CD14-positive monocyte (primary cell): Measurements from ENCODE around the gene BCL2L11. TPM values are rescaled to one million over a fixed set of nuclear protein-coding genes. Genes with fewer than 3 reads are reported as not detected.

Source experiments
- DNase-seq, 3 donors: peaks; one replicate each; pipeline ENCODE4 v3.0.0-alpha.2; 2011 to 2022
- H2AFZ ChIP-seq: 2 replicates; pipeline ENCODE4 v1.6.0; 2012; ENCODE audit warnings: mild to moderate bottlenecking, low read depth, low read length, inconsistent platforms; ENCODE audit not compliant: insufficient read depth, poor library complexity, severe bottlenecking
- H3K27ac ChIP-seq, 2 donors: 1 replicate in 1 of 2; 2 replicates in 1 of 2; pipeline ENCODE4 v1.5.1; 2012 to 2013; ENCODE audit warnings: low read length in 2 of 2, control low read depth in 1 of 2, inconsistent platforms in 1 of 2, low read depth in 1 of 2, mild to moderate bottlenecking in 1 of 2
- H3K27me3 ChIP-seq, 2 donors: one replicate each; pipeline versions ENCODE4 v1.6.0 to v1.6.1; 2011 to 2013; ENCODE audit warnings: low read length in 2 of 2; ENCODE audit not compliant: control insufficient read depth in 2 of 2, insufficient read depth in 2 of 2
- H3K36me3 ChIP-seq, 2 donors: replicated peaks in 1 of 2; 1 replicate in 1 of 2; 2 replicates in 1 of 2; pipeline versions ENCODE4 v1.5.1 to v1.6.1; 2012 to 2013; ENCODE audit warnings: low read length in 2 of 2, control low read depth in 1 of 2, inconsistent platforms in 1 of 2, mild to moderate bottlenecking in 1 of 2; ENCODE audit not compliant: insufficient read depth in 2 of 2, control insufficient read depth in 1 of 2
- H3K4me1 ChIP-seq, 2 donors: 1 replicate in 1 of 2; 2 replicates in 1 of 2; pipeline versions ENCODE4 v1.5.1 to v1.6.1; 2012 to 2013; ENCODE audit warnings: low read length in 2 of 2, control low read depth in 1 of 2, inconsistent platforms in 1 of 2, mild to moderate bottlenecking in 1 of 2, moderate library complexity in 1 of 2; ENCODE audit not compliant: insufficient read depth in 2 of 2, control insufficient read depth in 1 of 2
- H3K4me2 ChIP-seq: replicated peaks from 2 replicates; pipeline ENCODE3; 2012; ENCODE audit warnings: low read length, moderate library complexity, mild to moderate bottlenecking; ENCODE audit not compliant: poor library complexity, severe bottlenecking; ENCODE audit errors: extremely low read depth
- H3K4me3 ChIP-seq, 3 experiments: fragments of 200-600 bp in 1 of 3; sonication (generic) in 1 of 3; replicated peaks in 1 of 3; 1 replicate in 2 of 3; 2 replicates in 1 of 3; pipeline ENCODE4 v1.5.1; 2011 to 2013; ENCODE audit warnings: low read length in 3 of 3, mild to moderate bottlenecking in 3 of 3, control low read depth in 2 of 3, low read depth in 2 of 3, inconsistent platforms in 1 of 3, moderate library complexity in 1 of 3
- H3K79me2 ChIP-seq: 2 replicates; pipeline ENCODE4 v1.6.0; 2012; ENCODE audit warnings: mild to moderate bottlenecking, control low read depth, inconsistent platforms, low read length, moderate library complexity; ENCODE audit not compliant: insufficient read depth
- H3K9ac ChIP-seq: 2 replicates; pipeline ENCODE4 v1.6.0; 2017; ENCODE audit warnings: low read length, mild to moderate bottlenecking; ENCODE audit not compliant: insufficient read depth, poor library complexity, severe bottlenecking
- H3K9me3 ChIP-seq, 2 donors: replicated peaks in 1 of 2; 1 replicate in 1 of 2; 2 replicates in 1 of 2; pipeline versions ENCODE4 v1.5.1 to v1.6.1; 2012 to 2013; ENCODE audit warnings: low read length in 2 of 2, control low read depth in 1 of 2; ENCODE audit not compliant: control insufficient read depth in 1 of 2, insufficient read depth in 1 of 2
- H4K20me1 ChIP-seq: 2 replicates; pipeline ENCODE4 v1.6.0; 2012; ENCODE audit warnings: mild to moderate bottlenecking, low read length, control low read depth, moderate library complexity; ENCODE audit not compliant: insufficient read depth
- H3K27ac Mint-ChIP-seq, 7 donors: one replicate each; pipeline ENCODE4 v1.8.0; 2020; ENCODE audit warnings: mild to moderate bottlenecking in 7 of 7, mixed read lengths in 7 of 7, moderate library complexity in 6 of 7, inconsistent platforms in 2 of 7
- H3K27me3 Mint-ChIP-seq, 3 donors: one replicate each; pipeline ENCODE4 v1.8.0; 2021 to 2022; ENCODE audit warnings: low read depth in 3 of 3, mild to moderate bottlenecking in 3 of 3, mixed read lengths in 3 of 3, moderate library complexity in 3 of 3, inconsistent platforms in 1 of 3
- H3K36me3 Mint-ChIP-seq, 2 donors: one replicate each; pipeline ENCODE4 v1.8.0; 2020; ENCODE audit warnings: mixed read lengths in 2 of 2, inconsistent platforms in 1 of 2, mild to moderate bottlenecking in 1 of 2
- H3K4me1 Mint-ChIP-seq: one replicate; pipeline ENCODE4 v1.8.0; 2020; ENCODE audit warnings: mild to moderate bottlenecking, mixed read lengths
- H3K4me3 Mint-ChIP-seq, 2 donors: one replicate each; pipeline ENCODE4 v1.8.0; 2020; ENCODE audit warnings: mild to moderate bottlenecking in 2 of 2, mixed read lengths in 2 of 2, moderate library complexity in 1 of 2
- H3K9me3 Mint-ChIP-seq, 7 donors: one replicate each; pipeline ENCODE4 v1.8.0; 2020 to 2022; ENCODE audit warnings: mixed read lengths in 7 of 7, mild to moderate bottlenecking in 6 of 7, moderate library complexity in 6 of 7, inconsistent platforms in 2 of 7
- CTCF ChIP-seq: fragments of 200-600 bp; IDR thresholded peaks from one replicate; pipeline ENCODE4 v1.8.0; 2022; ENCODE audit warnings: antibody characterized with exemption, mild to moderate bottlenecking
- WGBS: methylation state at CpG from one replicate; pipeline ENCODE4 v1.1.5; 2013; ENCODE audit warnings: missing lambda C conversion rate; ENCODE audit not compliant: insufficient coverage; 5-methylcytosine and 5-hydroxymethylcytosine counted together
- intact Hi-C, 2 donors: fragments of 100-400 bp; cut with micrococcal nuclease; formaldehyde crosslinking; loops; one replicate each; pipeline versions ENCODE4 v1.15.0 to v1.15.1; 2023
- polyA plus RNA-seq, 3 donors: library from polyadenylated mRNA; depleted of rRNA in 1 of 3; unstranded in 2 of 3; stranded (reverse) in 1 of 3; fragments of 300-500 nt in 2 of 3; fragments of >200 nt in 1 of 3; fragmentation: Illumina TruSeq in 2 of 3; gene quantifications; 1 replicate in 2 of 3; 2 replicates in 1 of 3; pipeline ENCODE4 v1.2.3, GENCODE V29; 2012 to 2021

The BCL2L11 gene
- polyA plus RNA-seq, 3 donors = 8.8 to 27.6 (median 20.4) TPM

- Histone ChIP-seq H4K20me1 (no peaks in the 10 kb centered on the region), H3K9me3 (no peaks in the 10 kb centered on the region), H3K36me3 (no peaks in the 10 kb centered on the region), H3K4me1 (peaks cover 13 to 14% of the 10 kb centered on the region in 2 donors), H3K4me2 (no peak overlapping the region), H3K79me2 (no peaks in the 10 kb centered on the region), H3K27ac (no peak overlapping the region), H3K4me3 (no peak overlapping the region), H2AFZ (no peak overlapping the region), H3K27me3 (peaks cover 0 to 2% of the 10 kb centered on the region in 2 donors), H3K9ac (no peak overlapping the region)
- intact Hi-C loops = loop anchor here in 1 of 2 donors (5.0 kb wide), 1 partner anchor 109 kb away; no protein-coding TSS in a partner anchor
- no peak for DNase-seq
- TF ChIP-seq CTCF = no peak
- Mint-ChIP-seq H3K9me3 (peaks cover 0 to 2% (median 0%) of the 10 kb centered on the region in 7 donors), H3K4me3 (no peak overlapping the region), H3K36me3 (no peaks in the 10 kb centered on the region), H3K27ac (peak overlapping the region in 1 of 7 donors; percentile 19), H3K27me3 (peaks cover 0 to 4% (median 4%) of the 10 kb centered on the region in 3 donors), H3K4me1 (peaks cover 20% of the 10 kb centered on the region)
- no CpG with 5 or more reads among the region's 2 CpGs for WGBS
Measured at GRCh38 chr2:111101592-111101991, 19.1 kb upstream of the BCL2L11 start.

- no peaks in the 10 kb centered on the region for H3K79me2 ChIP-seq
- no peak for TF ChIP-seq CTCF
- no peak overlapping the region for H3K4me3 ChIP-seq
- no peak overlapping the region for H3K9ac ChIP-seq
- H3K36me3 Mint-ChIP-seq = no peaks in the 10 kb centered on the region
- H3K4me1 Mint-ChIP-seq = peaks cover 21% of the 10 kb centered on the region
- H3K36me3 ChIP-seq = no peaks in the 10 kb centered on the region
- H3K27me3 ChIP-seq = peaks cover 0 to 2% of the 10 kb centered on the region in 2 donors
- H3K4me1 ChIP-seq = peaks cover 13 to 14% of the 10 kb centered on the region in 2 donors
- H3K9me3 Mint-ChIP-seq = peaks cover 0 to 2% (median 0%) of the 10 kb centered on the region in 7 donors
- H3K4me3 Mint-ChIP-seq = no peak overlapping the region
- 100% methylated on average over 1 of the region's 2 CpGs for WGBS
- no peak overlapping the region for H3K4me2 ChIP-seq
- no peaks in the 10 kb centered on the region for H3K9me3 ChIP-seq
- no peak overlapping the region for H3K27ac Mint-ChIP-seq
- H2AFZ ChIP-seq = no peak overlapping the region
- intact Hi-C loops = loop anchor here in 1 of 2 donors (5.0 kb wide), 1 partner anchor 110 kb away; no protein-coding TSS in a partner anchor
- peaks cover 0 to 4% (median 4%) of the 10 kb centered on the region in 3 donors for H3K27me3 Mint-ChIP-seq
- no peak overlapping the region for H3K27ac ChIP-seq
- no peak for DNase-seq
- H4K20me1 ChIP-seq = no peaks in the 10 kb centered on the region
Measured at GRCh38 chr2:111102216-111102615, 18.5 kb upstream of the BCL2L11 start.
